OCI-LY1 (cell line): Measurements from ENCODE around the gene ZNF384.
A peak's percentile ranks its signal among the peaks of the same experiment; 100 is the strongest.

Experiments used
- H2AFZ ChIP-seq: fragments of 200-600 bp; sonication (generic), shearing (Covaris generic); 2 replicates; pipeline ENCODE4 v1.6.0; 2014; ENCODE audit warnings: antibody characterized with exemption, mild to moderate bottlenecking, low read length
- H3F3A ChIP-seq: fragments of 200-600 bp; sonication (generic), shearing (Covaris generic); 2 replicates; pipeline ENCODE4 v1.6.0; 2014; ENCODE audit warnings: mild to moderate bottlenecking, antibody characterized with exemption, low read length, moderate library complexity; ENCODE audit not compliant: insufficient read depth
- H3K27ac ChIP-seq: fragments of 200-600 bp; sonication (generic); 2 replicates; pipeline ENCODE4 v1.5.1; 2014; ENCODE audit warnings: low read length, mixed run types, mild to moderate bottlenecking, low read depth; ENCODE audit not compliant: poor library complexity, severe bottlenecking
- H3K27me3 ChIP-seq: fragments of 200-600 bp; sonication (generic); 2 replicates; pipeline ENCODE4 v1.6.0; 2014; ENCODE audit warnings: antibody characterized with exemption, mild to moderate bottlenecking, low read length, moderate library complexity; ENCODE audit not compliant: insufficient read depth
- H3K36me3 ChIP-seq: fragments of 200-600 bp; sonication (generic); 2 replicates; pipeline ENCODE4 v1.6.1; 2014; ENCODE audit warnings: mild to moderate bottlenecking, antibody characterized with exemption, low read length, moderate library complexity, mixed read lengths; ENCODE audit not compliant: insufficient read depth
- H3K4me1 ChIP-seq: fragments of 200-600 bp; sonication (generic); 2 replicates; pipeline ENCODE4 v1.5.1; 2014; ENCODE audit warnings: mild to moderate bottlenecking, low read length, moderate library complexity; ENCODE audit not compliant: insufficient read depth, severe bottlenecking
- H3K4me2 ChIP-seq: fragments of 200-600 bp; sonication (generic), shearing (Covaris generic); 2 replicates; pipeline ENCODE4 v1.6.1; 2014; ENCODE audit warnings: low read length
- H3K4me3 ChIP-seq: fragments of 200-600 bp; sonication (generic); 2 replicates; pipeline ENCODE4 v1.5.1; 2014; ENCODE audit warnings: low read length, low read depth, mild to moderate bottlenecking, mixed read lengths; ENCODE audit not compliant: poor library complexity, severe bottlenecking
- H3K79me2 ChIP-seq: fragments of 200-600 bp; shearing (Covaris generic); 2 replicates; pipeline ENCODE4 v1.6.1; 2016; ENCODE audit warnings: mixed run types, low read length, mixed read lengths; ENCODE audit not compliant: insufficient read depth
- H3K9ac ChIP-seq: fragments of 200-600 bp; sonication (generic), shearing (Covaris generic); 2 replicates; pipeline ENCODE4 v1.6.1; 2014; ENCODE audit warnings: mild to moderate bottlenecking, low read length, mixed read lengths
- H3K9me2 ChIP-seq: fragments of 200-600 bp; sonication (generic), shearing (Covaris generic); 2 replicates; pipeline ENCODE4 v1.6.1; 2014; ENCODE audit warnings: low read depth, mild to moderate bottlenecking, low read length, mixed read lengths
- H3K9me3 ChIP-seq: fragments of 200-600 bp; shearing (Covaris generic); 2 replicates; pipeline ENCODE4 v1.6.1; 2014; ENCODE audit warnings: low read length, mixed read lengths
- H4K20me1 ChIP-seq: fragments of 200-600 bp; sonication (generic), shearing (Covaris generic); 2 replicates; pipeline ENCODE4 v1.6.0; 2016; ENCODE audit warnings: mild to moderate bottlenecking, low read length; ENCODE audit not compliant: insufficient read depth
- EZH2 ChIP-seq: fragments of 200-600 bp; sonication (generic), shearing (Covaris generic); IDR thresholded peaks from 2 replicates; pipeline ENCODE4 v1.8.0; 2017; ENCODE audit warnings: borderline replicate concordance, mixed run types, mild to moderate bottlenecking, antibody characterized with exemption, low read length, moderate library complexity, mixed read lengths
- TF ChIP-seq, protein P1 (sequence below): fragments of 200-600 bp; sonication (generic), shearing (Covaris generic); IDR thresholded peaks from 2 replicates; pipeline ENCODE4 v1.5.1; 2017; ENCODE audit warnings: mild to moderate bottlenecking, antibody characterized with exemption, low read length, moderate library complexity, mixed read lengths

The ZNF384 gene

DNA sequence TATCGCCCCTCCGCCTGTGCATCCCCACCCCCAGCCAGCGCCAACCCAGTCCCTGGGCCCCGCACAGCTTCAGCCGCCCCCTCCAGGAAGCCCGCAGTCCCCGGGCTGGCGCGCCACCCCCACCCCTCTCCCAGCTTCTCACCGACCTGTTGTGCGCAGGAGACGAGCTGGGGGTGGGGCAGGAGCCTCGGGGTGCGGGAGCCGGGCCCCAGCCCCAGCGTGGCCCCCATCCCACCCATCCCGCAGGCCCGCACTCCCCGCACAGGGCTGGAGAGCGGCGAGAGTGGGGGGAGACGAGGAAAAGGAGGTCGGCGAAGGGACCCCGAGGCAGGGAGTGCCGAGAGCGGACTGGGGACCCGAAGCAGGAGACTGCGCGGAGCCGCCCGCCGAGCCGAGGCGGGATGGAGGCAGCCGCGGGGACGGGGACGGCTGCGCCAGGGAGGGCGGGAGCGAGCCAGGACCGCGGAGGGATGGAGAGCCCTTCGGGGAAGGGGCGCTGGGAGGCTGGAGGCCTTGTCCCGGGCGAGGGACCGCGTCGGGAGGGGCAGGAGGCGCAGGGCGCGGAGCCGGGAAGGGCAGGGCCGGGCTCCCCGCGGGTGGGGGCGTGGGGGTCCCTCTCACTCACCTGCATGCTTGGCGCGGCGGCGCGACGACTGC lies 10.9 kb upstream of the ZNF384 start:
- peak overlapping the region; percentile 50 for H3K4me3 ChIP-seq
- peak overlapping the region; percentile 29; the same call in 1 of the 2 replicates for H3K9ac ChIP-seq
- no peaks in the 10 kb centered on the region for H4K20me1 ChIP-seq
- H3K4me1 ChIP-seq = peaks cover 41% of the 10 kb centered on the region
- no peaks in the 10 kb centered on the region for H3F3A ChIP-seq
- H3K79me2 ChIP-seq = no peaks in the 10 kb centered on the region
- H3K27me3 ChIP-seq = peaks cover 20% of the 10 kb centered on the region; the same call in 1 of the 2 replicates
- H2AFZ ChIP-seq = no peak overlapping the region
- H3K36me3 ChIP-seq = no peaks in the 10 kb centered on the region
- H3K4me2 ChIP-seq = peak overlapping the region; percentile 67
- H3K9me3 ChIP-seq = no peaks in the 10 kb centered on the region
- no peaks in the 10 kb centered on the region for H3K9me2 ChIP-seq
- TF ChIP-seq, protein P1, sequence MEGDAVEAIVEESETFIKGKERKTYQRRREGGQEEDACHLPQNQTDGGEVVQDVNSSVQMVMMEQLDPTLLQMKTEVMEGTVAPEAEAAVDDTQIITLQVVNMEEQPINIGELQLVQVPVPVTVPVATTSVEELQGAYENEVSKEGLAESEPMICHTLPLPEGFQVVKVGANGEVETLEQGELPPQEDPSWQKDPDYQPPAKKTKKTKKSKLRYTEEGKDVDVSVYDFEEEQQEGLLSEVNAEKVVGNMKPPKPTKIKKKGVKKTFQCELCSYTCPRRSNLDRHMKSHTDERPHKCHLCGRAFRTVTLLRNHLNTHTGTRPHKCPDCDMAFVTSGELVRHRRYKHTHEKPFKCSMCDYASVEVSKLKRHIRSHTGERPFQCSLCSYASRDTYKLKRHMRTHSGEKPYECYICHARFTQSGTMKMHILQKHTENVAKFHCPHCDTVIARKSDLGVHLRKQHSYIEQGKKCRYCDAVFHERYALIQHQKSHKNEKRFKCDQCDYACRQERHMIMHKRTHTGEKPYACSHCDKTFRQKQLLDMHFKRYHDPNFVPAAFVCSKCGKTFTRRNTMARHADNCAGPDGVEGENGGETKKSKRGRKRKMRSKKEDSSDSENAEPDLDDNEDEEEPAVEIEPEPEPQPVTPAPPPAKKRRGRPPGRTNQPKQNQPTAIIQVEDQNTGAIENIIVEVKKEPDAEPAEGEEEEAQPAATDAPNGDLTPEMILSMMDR = no peak
- TF ChIP-seq EZH2 = no peak
- no peak overlapping the region for H3K27ac ChIP-seq

DNA sequence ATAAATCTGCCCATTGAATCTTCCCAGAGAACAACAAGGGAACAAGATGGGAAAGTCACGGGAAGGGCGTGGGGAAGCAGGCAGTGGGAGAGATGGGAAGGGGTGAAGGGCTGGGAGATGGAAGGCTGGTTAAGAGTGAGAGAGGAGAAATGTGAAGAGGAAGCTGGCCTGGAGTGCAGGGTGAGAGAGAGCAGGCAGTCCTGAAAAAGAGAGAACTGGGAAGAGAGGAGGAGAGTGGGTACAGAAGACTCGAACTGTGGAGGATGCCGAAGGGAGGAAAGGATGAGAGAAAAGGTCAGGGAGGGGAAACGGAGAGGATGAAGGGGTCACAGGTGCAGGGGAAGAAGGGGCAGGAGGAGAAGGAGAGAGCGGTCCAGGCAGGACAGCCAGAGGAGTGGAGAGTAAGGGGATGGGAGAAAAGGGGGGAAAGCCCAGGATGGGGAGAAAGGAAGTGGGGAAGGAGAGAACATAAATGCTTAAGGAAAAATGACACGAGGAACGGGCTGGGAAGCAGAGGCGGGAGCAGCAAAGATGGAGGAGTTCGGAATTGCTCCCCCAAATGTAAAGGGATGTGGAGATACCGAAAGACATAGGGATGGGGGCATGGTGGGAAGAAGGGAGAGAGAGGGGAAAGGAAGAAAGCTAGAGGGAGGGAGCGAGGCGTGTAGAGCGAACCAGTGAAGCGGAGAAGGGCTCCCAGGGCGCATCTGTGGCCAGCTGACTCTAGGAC lies 10.2 kb upstream of the ZNF384 start:
- Histone ChIP-seq H3F3A (no peaks in the 10 kb centered on the region), H3K36me3 (no peaks in the 10 kb centered on the region), H3K27me3 (peaks cover 20% of the 10 kb centered on the region; the same call in 1 of the 2 replicates), H3K79me2 (no peaks in the 10 kb centered on the region), H3K9me2 (no peaks in the 10 kb centered on the region), H3K4me1 (peaks cover 48% of the 10 kb centered on the region), H3K9me3 (no peaks in the 10 kb centered on the region), H2AFZ (no peak overlapping the region), H3K4me2 (no peak overlapping the region; the same call in 1 of the 2 replicates), H4K20me1 (no peaks in the 10 kb centered on the region), H3K27ac (no peak overlapping the region), H3K9ac (no peak overlapping the region), H3K4me3 (no peak overlapping the region)
- TF ChIP-seq, protein P1 = no peak
- TF ChIP-seq EZH2 = no peak

DNA sequence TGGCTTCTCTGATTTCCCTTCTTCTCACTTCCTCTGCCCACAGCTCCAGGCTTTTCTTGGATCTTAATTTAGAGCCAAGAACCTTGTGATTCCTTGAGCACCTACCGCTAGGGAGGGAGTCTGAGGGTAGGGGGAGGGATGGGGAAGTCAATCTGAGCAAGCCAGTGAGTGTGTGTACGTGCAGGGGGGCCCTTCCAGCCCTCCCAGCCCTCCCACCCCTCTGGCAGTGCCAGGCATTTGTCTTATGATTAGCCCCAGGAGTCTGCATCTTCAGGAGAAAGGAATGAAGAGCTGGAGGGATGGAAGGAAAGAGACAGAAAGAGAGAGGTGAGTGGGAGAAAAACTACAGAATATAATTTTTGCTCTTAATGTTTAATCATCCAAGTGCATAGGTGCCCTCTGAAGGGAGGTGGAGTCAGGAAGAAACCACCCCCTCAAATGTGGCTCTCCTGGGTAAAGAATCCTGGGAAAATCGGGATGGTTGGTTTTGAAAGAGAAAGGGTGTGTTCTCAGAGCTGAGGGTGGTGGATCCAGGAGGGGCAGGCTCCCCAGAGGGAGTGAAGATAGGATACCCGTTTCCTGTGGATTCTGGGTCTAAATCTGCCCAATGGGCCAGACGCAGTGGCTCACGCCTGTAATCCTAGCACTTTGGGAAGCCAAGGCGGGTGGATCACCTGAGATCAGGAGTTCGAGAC lies 9.3 kb upstream of the ZNF384 start:
- no peaks in the 10 kb centered on the region for H3F3A ChIP-seq
- peaks cover 48% of the 10 kb centered on the region for H3K4me1 ChIP-seq
- no peak overlapping the region for H3K4me3 ChIP-seq
- no peak overlapping the region for H2AFZ ChIP-seq
- H3K27me3 ChIP-seq = peaks cover 18% of the 10 kb centered on the region; the same call in 1 of the 2 replicates
- no peaks in the 10 kb centered on the region for H3K9me3 ChIP-seq
- H3K9me2 ChIP-seq = no peaks in the 10 kb centered on the region
- no peaks in the 10 kb centered on the region for H4K20me1 ChIP-seq
- no peak overlapping the region for H3K4me2 ChIP-seq
- no peaks in the 10 kb centered on the region for H3K36me3 ChIP-seq
- TF ChIP-seq, protein P1 = no peak
- no peak overlapping the region for H3K27ac ChIP-seq
- H3K9ac ChIP-seq = no peak overlapping the region
- H3K79me2 ChIP-seq = no peaks in the 10 kb centered on the region
